UCSD-AML1 (cell line): ENCODE measurements around the gene ZMYND19.
"Not testable (repeated sequence)": the region's sequence is repeated elsewhere in the genome, so short reads cannot be mapped to it uniquely, and the experiment has no call there.

Experiments
- DNase-seq: peaks from one replicate; lab custom pipeline; 2025; ENCODE audit not compliant: unreplicated experiment; lab: John Stamatoyannopoulos, UW

The ZMYND19 gene

GRCh38 chr9:137589441-137590122 lies 730 bp downstream of the ZMYND19 start:
- DNase-seq, result no peak

- DNase-seq, result no peak
Observed at GRCh38 chr9:137588891-137589290, 1.4 kb downstream of the ZMYND19 start.

DNA sequence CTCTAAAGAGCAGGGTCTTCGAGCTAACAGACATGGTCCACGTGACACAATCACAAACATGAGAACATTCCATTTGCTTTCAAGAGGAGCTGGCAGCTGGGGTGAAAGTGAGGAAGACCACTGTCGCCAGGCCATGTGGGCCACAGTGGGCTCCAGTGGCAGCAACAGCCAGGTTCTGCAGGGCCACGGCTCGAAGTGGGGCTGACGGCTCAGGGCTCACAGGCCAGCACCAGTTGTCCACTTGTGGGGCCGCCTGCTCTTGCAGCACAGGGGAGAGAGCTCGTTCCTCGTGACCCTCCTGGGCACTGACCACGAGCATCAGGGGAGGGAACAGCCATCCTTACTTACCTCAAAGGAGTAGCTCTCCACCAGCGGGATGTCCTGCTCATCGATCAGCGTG lies 2.0 kb downstream of the ZMYND19 start:
- no peak for DNase-seq

- no peak for DNase-seq
Observed at GRCh38 chr9:137586854-137587253, 3.5 kb downstream of the ZMYND19 start.

GRCh38 chr9:137583957-137584356 lies 6.4 kb downstream of the ZMYND19 start:
- DNase-seq, result no peak

DNA sequence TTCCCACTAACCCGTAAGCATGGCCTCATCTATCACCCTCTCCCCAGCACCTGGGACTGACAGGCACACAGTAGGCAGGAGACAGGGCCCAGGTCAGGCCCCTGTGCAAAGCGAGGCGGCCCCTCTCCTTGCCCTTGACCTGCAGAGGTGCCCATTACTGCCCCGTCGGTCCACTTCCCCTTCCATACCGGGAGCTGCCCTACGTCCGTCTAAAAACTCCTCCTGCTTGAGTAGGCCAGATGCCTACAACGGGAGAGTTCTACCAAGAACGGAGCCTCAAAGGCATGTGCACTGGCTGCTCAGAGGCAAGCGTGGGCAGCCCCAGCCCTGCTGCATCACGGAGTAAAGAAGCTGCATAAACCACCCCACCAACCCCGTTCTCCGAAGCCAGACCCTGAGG lies 7.0 kb downstream of the ZMYND19 start:
- DNase-seq, result no peak

- DNase-seq, result peak; percentile 33
Observed at GRCh38 chr9:137582286-137582860, 7.9 kb downstream of the ZMYND19 start.

DNA sequence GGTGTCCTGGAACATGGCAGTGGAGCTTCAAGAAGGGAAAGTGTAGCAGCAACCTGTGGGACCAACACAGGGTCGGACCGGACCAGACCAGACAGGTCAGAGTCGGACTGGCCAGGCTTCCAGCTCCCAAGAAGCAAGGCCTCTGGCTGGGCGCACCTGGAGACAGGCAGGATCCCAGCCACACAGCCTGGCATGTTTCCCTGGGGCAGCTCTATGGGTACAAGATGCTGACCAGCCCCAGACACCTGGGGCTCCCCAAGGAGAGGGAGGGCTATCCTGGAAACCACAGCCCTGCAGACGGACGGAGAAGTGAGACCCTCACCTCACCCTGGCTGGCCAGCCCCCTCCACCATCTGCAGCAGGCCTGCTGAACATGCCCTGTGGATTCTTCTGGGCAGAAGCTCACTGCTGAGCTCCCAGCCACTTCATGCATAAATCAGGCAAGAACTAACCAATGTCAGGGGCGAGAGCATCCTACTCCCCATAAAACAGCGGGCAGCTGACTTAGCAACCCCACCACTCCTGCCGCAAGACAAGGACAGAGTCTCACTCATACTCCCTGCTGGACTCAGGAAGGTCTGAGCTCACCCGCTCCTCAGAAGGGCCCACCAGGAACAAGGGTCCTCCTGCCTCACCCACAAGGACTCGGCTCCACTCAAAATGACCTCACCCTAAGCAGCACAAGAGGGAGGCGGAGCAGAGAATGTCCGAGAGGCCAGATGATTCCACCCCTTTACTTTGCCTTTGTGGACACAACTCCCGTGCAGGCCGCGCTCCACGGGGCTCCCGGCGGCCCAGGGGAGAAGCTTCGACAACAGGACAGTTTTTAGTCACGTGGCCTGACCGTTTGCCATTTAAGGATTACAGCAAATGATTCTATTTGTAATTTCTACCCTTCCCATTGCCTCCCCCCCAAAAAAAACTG lies 8.7 kb downstream of the ZMYND19 start:
- DNase-seq, result no peak

DNA sequence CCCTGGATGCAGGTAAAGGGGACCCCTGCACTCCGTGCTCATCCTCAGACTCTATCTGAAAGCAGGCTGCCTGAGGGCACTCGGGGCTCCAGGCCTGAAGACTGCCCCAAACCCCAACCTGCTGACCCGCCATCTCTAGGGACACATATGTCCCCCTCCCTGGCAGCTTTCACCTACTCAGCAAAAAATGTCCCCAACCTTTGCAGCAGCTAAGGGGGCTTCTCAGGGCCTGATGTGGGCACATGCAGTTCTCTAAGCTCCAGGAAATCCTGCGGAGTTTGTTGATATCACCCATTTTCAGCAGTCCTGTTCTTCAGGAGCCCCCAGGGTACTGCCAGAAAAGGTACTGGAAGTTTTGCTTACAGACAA lies 9.4 kb downstream of the ZMYND19 start:
- no peak for DNase-seq

GRCh38 chr9:137580209-137580953 lies 9.9 kb downstream of the ZMYND19 start:
- no peak for DNase-seq

DNA sequence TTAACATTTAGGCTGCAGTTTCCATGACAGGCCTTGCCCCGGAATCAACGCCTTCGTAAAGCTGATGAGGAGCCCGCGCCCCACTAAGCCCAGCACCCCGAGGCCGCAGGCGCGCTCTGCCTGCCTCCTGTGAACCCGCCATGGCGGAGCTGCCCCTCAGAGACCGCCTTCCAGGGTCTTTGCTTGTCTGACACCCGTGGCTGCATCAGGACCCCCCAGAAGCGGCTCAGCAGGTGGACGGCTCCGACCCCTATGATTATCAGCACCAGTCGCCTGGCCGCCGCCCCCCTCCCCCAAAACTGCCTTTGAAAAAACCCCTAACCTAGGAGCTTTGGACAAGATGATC lies 11.1 kb downstream of the ZMYND19 start:
- DNase-seq, result no peak

DNA sequence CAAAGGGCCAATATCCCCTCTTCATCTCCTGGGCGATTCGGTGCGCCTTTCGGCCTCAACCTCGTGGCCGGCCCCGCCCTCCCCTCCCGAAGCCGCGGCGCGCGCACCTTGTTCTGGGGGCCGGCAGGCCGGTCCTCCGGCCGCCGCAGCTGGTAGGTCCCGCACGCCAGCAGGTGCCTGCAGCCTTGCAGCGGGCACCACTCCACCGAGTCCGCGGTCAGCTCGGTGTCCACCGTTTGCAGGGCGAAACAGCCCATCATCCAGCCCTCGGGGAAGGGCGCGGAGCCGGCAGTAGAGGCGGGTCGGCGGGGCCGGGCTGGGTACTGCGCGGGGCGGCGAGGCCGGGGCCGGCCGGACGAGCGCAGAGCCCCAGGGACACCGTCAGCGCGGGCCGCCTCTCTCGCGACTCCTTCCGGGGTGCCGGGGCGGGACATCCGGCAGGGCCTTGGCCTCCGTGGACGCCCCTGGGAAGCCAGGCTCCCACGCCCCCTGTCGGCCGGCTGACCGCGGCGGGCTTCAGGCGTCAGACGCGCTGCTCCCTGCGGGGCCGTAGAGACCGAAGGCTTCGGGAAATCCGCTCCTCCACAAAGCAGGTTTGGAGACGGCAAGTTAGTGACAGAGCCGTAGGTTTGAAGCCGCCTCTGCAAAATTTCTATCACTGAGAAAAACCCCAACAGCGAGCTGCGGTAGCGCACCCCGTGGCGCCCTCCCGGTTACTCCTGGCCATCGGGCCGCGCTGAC lies 11.6 kb downstream of the ZMYND19 start, which contains the start of gene DPH7:
Gene DPH7, minus strand, starts transcription at position 408 of the 741 bp plus-strand sequence. Its CDS starts 148 bp downstream, at position 260.
- peak; percentile 94 for DNase-seq

DNA sequence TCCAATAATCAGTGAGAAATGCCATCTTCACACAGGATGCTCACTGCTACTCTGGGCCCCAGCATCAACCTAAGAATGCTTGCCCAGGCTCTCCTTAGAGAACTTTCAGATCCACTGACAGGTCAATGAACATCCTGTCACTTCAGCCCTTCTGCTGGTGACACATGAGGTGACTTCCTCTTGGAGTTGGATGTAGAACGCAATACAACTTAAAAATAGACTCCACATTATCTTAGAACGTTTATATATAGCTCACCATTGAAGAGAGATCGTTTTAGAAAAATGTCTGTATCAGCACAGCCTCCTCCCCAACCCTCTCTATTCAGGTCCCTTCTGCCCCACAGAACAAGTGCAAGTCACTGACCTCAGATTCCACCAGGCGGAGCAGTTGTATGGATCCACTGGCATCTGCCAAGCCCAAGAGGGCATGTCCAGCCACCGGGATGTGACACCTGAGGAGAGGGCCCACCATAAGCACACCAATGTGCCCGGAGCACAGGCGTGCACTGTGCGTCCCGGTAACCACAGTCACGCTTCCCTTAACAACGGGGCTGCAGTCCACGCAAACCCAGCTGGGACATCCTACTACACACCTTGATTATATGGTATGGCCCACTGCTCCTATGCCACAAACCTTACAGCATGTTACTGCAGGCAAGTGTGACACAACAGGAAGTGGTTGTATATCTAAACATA lies 14.4 kb downstream of the ZMYND19 start:
- no peak for DNase-seq

GRCh38 chr9:137575364-137575715 lies 15.0 kb downstream of the ZMYND19 start:
- DNase-seq, result no peak

DNA sequence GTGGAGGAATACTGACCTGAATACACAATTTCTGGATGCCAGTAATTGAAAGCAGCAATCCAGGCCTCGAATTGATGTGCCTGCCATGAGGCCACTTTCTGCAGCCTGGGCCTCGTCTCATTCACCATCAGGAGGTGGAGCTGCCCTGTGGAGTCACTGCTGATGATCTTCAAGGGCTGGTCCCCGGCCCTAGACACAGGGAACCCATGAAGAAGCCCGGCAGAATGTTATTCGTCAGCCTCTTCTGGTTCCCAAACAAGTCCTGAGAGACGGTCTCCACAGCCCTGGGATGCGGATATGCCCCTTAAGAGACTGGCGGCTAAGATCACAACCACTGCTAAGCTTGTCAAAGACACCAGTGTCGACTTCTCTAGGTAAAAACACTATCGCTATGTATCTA lies 16.1 kb downstream of the ZMYND19 start:
- no peak for DNase-seq

DNA sequence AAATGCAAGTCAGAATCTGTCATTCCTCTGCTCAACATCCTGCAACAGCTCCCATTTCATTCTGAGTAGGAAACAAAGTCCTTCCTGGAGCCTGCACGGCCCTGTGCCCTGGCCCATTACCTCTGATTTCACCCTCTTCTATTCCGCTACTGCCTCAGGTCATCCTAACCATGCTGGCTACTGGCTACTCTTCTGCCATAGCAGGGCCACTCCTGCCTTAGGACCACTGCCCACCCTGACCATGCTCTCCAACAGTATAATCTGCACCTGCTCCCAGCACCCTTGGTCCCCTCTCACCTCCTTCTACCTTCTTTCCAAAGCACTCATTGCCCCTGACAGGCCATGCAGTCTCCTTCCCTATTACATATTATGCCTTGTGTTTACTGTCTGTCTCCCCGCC lies 19.7 kb downstream of the ZMYND19 start:
- no peak for DNase-seq

- DNase-seq, result no peak
Observed at GRCh38 chr9:137569609-137570203, 20.6 kb downstream of the ZMYND19 start.

DNA sequence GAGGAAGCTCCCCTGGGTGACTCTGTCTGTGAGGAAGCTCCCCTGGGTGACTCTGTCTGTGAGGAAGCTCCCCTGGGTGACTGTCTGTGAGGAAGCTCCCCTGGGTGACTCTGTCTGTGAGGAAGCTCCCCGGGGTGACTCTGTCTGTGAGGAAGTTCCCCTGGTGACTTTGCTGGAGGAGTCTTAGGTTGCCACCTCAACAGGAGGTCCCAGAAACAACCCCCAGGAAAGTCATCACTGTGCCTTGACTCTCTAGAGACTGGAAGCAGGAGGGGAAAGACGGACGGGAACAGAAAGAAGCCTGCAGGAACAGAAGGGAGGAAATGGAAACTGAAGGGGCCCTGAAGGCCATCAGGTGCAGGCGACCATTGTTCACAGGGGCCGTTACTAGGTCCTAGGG lies 21.9 kb downstream of the ZMYND19 start:
- not testable (repeated sequence) for DNase-seq

- no peak for DNase-seq
Observed at GRCh38 chr9:137564817-137565411, 25.4 kb downstream of the ZMYND19 start.
